Measurements from ENCODE around the gene PURA.

The PURA gene

GRCh38 chr5:140125637-140126036 lies 11.7 kb downstream of the PURA start, which contains the start of gene IGIP:
TSS of gene IGIP (plus strand) at chr5:140125937. CDS start at chr5:140128477, 2,540 bp downstream.
- DNase-seq (ENCODE audit: low read depth): no peak
- no peak within 1 kb of the TSS for H3K4me3 ChIP-seq (ENCODE audit: low read depth, low read length)
- TF ChIP-seq CTCF (conservative IDR thresholded peaks at IDR 0.05; ENCODE audit: low read depth, low read length): no peak

GRCh38 chr5:140126315-140127012 lies 12.6 kb downstream of the PURA start:
- no peak for DNase-seq (ENCODE audit: low read depth)
- no peak overlapping the region for H3K4me3 ChIP-seq (ENCODE audit: low read depth, low read length)
- TF ChIP-seq CTCF (conservative IDR thresholded peaks at IDR 0.05; ENCODE audit: low read depth, low read length): no peak

- DNase-seq (ENCODE audit: low read depth): no peak
- no peak for TF ChIP-seq CTCF (conservative IDR thresholded peaks at IDR 0.05; ENCODE audit: low read depth, low read length)
- no peak overlapping the region for H3K4me3 ChIP-seq (ENCODE audit: low read depth, low read length)
Observed at GRCh38 chr5:140128376-140128775, 14.5 kb downstream of the PURA start.

GRCh38 chr5:140130949-140131733 lies 17.2 kb downstream of the PURA start:
- no peak for TF ChIP-seq CTCF (conservative IDR thresholded peaks at IDR 0.05; ENCODE audit: low read depth, low read length)
- H3K4me3 ChIP-seq (ENCODE audit: low read depth, low read length): no peak overlapping the region
- DNase-seq (ENCODE audit: low read depth): no peak

- H3K4me3 ChIP-seq (ENCODE audit: low read depth, low read length): no peak overlapping the region
- peak; percentile 87 for DNase-seq (ENCODE audit: low read depth)
Observed at GRCh38 chr5:140131967-140132409, 18.1 kb downstream of the PURA start.

GRCh38 chr5:140133514-140134167 lies 19.7 kb downstream of the PURA start:
- no peak for TF ChIP-seq CTCF (conservative IDR thresholded peaks at IDR 0.05; ENCODE audit: low read depth, low read length)
- no peak for DNase-seq (ENCODE audit: low read depth)
- no peak overlapping the region for H3K4me3 ChIP-seq (ENCODE audit: low read depth, low read length)

More at GRCh38 chr5:140131967-140132409, 18.1 kb downstream of the PURA start:
- no peak for TF ChIP-seq CTCF (conservative IDR thresholded peaks at IDR 0.05; ENCODE audit: low read depth, low read length)
